GM21528 (cell line): Measurements from ENCODE around the gene CYTH4.
"Not testable (repeated sequence)": the region's sequence is repeated elsewhere in the genome, so short reads cannot be mapped to it uniquely, and the experiment has no call there.

Experiments
- ATAC-seq: cut with Tn5 transposase; IDR thresholded peaks from one replicate; pipeline ENCODE4 v1.9.1; 2021; ENCODE audit warnings: mild to moderate bottlenecking, moderate library complexity; ENCODE audit not compliant: unreplicated experiment, low FRiP score

The CYTH4 gene

DNA sequence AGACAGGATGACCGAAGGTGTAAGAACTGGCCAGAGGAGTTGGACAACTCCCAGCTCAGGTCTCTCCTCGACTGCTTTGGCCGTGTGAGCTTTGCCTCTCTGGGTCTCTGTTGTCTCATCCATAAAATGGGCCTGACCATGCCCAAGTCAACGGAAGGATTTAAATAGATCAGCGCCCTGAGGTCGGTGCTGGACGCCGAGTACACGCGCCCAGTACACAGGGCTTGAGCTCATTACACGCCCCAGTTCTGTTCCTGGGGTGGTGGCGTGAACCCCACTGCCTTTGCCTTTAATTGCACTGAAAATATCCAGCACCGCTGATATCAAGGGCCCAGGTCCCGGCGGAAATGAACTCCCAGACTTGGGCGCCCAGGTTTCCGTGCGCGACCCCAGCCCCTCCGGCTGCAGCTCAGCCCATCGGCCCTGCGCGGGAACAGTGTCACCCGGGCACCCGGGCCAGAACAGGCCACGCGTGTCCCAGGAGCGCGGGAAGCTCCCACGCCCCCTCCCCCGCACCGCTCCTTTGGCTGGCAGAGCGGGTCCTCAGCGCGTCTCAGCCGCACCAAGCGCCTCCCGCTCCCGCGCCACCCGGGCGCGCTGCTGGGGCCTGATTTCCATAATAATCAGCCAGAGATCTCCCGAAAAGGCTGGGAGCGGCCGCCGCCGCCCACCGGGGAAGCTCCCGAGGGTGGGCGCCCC is 42.2 kb downstream of the CYTH4 start:
- ATAC-seq = no peak

DNA sequence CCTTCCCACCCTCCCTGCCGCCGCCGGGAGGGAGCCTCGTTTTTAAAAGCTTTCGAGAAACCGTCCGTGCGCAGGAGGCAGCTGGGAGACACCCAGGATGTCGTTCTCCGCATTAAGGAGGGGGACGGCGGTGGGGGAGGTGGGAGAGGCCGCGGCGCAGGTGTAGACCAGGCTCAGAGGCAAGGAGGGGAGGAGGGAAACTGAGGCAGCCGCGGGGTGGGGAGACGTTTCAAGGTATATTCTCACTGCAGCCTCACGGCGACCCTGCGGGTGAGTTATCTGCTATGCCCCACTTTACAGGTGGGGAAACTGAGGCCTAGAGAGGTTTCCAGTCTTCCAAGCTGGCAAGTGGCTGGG is 42.7 kb downstream of the CYTH4 start:
- no peak for ATAC-seq

DNA sequence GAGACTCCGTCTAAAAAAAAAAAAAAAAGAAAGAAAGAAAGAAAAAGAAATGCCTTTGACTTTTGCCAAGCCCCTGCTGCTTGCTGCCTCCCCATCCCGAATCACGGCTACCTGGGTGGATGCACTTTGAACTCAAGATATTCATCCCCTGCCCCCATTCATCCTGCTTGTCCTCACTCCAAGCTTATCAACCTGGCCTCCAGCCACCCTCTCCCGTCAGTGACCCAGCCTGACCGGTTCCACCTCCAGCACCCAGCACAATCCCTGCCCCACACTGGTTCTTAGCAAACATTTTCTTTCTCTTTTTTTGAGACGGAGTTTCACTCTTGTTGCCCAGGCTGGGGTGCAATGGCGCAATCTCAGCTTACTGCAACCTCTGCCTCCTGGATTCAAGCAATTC is 44.4 kb downstream of the CYTH4 start:
- no peak for ATAC-seq

DNA sequence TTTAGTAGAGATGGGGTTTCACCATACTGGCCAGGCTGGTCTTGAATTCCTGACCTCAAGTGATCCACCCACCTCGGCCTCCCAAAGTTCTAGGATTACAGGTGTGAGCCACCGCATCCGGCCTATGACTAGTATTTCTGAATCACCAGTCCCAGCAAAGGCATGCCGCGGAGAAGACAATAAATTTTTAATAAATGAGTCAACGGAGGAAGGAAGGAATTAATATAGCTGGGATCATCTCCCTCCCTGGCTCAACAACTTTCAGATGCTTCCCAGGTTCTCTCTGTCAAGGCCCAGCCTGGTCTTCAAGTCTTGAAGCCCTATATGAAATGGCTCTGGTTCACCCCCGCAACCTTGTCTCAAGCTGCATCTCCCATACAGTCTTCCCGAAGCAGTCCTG is 45.7 kb downstream of the CYTH4 start:
- no peak for ATAC-seq

DNA sequence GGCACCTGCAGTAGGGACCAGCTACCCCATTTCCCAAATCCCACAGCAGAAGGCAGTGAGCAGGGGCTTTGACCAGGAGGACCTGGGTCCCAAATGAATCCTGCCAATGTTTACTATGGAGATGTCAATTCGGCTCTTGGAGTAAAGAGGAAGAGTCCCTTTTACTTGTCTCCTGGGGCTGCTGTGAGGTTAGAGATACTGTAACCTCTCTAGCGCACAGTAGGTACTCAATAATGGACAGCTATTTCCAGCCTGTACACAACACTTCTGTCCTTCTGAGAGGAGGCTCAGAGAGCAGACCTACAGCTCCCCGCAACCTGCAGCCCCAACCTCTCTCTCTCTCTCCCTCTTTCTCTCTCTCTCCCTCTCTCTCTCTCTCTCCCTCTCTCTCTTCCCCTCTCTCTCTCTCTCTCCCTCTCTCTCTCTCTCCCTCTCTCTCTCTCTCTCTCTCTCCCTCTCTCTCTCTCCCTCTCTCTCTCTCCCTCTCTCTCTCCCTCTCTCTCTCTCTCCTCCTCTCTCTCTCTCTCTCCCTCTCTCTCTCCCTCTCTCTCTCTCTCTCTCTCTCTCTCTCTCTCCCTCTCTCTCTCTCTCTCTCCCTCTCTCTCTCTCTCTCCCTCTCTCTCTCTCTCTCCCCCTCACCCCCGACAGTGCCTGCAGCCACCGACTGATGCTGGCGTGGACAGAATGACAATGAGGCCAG is 46.4 kb downstream of the CYTH4 start:
- ATAC-seq = not testable (repeated sequence)

DNA sequence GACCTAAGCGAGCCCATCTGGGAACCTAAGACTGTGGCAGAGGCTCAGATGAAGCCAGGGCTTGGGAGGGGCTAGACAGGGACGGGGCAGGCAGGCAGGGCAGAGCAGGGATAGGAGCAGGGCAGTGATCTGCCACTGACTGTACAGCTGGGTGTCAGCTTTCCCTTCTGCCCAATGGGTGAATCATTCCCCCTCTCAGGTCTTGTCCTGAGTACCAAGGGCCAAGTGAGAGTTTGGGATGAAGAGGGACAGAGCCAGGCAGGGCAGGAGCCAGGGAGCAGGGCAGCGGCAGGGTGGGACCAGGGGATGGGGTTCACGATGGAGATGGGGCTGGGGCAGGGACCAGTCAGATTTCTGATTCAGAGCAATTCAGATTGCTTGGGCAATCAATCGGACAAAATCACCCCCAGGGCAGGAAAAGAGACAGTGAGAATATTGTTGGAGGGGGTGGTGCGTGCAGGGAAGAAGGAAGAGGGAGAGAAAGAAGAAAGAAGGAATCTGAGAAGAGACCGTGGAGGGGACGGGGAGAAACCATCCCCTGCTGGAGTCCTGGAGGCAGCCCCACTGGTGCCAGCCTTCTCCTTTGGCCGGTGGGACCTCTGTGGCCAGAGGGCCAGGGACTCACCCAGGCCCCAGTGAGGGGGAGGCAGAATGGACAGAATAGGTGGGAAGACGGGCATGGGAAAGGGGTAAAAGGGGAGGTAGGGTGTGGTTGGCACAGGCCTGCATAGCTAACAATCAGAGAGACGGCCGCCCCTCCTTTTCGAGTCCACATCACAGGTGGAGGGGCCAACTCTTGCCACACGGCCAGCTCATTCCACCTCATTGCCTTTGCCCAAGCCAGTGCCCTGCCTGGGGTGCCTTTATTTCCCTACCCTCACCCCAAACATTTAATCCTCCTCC is 47.2 kb downstream of the CYTH4 start:
- ATAC-seq = no peak

DNA sequence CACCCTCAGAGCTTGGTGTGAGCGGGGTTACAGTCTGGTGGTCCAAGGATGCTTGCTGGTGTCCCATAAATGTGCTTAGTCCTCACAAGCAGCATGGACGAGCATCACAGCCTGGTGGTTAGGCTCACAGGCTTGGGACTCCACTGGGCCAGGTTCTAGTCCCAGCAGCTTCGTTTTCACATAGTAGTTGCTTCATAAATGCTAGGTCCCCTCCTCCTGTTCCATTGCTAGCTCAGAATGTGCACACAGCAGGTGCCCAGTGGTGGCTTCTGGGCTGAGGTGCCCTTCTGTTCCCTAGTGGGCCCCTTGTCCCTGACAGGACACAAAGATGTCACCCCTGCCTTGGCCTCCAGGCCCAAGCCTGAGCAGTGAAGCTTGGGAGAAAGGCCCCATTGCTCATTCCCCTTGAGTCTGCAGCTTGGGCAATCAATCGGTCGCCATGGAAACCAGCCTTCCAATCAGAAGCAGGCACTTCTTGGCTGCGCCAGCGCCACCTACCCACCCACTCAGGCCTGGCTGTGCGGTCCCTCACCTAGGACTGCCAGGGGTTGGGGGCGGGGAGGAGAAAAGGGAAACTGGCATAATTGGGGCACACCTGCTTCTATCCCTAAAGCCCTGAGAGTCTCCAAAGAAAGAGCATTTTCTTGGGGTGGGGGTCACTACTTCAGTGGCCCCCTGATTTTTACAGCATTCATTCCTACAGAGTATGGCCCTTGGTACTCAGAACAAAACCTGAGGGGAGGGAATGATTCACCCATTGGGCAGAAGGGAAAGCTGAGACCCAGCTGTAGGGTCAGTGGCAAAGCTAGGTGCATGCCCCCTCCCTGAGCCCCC is 48.1 kb downstream of the CYTH4 start:
- ATAC-seq = no peak

DNA sequence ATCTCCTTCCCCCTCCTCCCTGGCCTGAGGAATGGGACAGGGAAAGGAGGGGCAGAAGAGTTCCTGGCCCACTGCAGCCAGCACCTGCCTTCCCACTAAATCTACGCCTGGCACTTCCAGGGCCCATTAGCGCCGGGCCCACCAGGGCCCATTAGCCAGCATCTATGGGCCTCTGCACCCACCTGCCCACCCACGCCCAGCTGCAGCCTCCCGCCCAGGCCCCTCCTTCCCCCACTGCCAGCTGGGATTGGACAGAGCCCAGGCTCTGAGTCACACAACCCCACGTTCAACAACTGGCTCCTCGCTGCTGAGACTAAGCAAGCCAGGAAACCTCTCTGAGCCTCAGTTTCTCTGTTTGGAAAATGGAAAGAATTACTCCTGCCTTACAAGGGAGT is 48.7 kb downstream of the CYTH4 start:
- no peak for ATAC-seq

DNA sequence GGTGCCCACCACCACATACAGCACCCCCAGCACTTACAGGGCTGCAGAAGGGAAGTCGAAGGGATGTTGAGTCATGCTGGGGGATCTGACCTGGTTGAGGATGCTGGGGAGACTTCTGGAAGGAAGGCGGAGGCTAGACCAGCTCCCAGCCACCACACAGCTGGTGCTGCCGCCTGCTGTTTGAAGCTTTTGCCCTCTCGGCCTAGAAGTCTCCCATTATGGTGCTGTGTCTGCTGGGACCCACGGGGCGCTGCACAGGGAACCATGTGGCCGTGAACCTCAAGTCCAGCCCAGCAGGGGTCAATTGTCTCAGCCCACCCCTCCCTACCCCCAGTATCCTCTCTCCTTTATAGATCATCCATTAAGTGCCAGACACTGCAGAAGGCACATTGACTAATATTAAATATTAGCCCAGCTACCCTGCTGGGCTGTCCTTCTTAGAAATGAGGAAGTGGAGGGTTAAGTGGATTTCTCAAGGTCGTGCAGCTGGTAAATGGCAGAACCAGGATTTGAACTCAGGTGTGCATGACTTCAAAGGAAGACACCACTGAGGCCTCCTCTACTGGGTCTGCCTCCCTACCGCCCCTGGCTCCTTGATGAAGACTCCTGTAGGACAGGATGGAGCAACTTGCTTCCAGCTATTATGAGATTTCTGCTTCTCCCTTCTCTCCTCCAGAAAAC is 49.7 kb downstream of the CYTH4 start:
- ATAC-seq = no peak

DNA sequence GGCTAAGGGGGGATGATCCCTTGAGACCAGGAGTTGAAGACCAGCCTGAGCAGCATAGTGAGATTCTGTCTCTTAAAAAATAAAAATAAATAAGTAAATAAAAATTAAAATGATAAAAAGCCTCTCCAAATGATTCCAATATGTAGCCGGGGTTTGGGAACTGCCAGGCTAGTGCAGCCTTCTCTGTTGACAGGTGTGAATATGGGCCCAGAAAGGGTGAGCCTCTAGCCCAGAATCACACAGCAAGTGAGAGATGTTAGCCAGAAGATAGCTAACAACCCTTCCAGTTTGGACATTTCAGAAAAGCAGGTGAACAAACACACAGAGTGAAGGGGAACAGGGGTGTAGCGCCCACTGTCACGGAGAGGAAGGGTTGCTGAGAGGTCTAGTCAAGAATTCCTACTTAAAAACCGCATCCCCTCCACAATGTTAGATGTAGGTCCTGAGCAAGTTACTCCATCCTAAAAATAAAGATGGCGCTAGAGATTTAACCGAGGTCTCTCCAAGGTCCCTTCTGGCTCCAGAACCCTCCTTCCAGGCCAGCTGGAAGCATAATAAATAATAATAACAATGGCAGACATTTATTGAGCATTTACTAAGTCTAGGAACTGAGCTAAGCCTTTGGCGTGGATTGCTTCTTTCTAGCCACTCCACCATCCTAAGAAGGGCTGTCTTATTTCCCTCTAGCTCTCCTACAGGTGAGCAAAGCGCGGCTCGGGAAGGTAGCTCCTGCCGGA is 51.6 kb downstream of the CYTH4 start:
- no peak for ATAC-seq

DNA sequence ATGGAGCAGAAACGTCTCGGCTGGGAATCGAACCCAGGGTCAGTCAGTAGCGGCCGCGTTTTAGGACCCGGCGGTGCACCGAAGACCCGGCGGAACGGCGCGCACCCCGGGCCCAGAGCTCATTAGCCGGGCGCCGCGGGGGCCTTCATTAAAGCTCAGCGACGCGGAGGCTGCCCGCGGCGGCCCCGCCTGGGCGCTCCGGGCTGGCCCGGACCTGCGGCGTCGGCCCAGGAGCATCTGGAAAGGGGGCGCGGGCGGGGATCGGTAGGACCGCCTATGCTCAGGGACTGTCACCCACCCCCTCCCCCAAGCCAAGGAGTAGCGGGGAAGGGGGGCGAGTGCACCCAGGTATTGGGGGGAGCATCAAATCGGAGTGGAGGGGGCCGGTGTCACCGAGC is 52.2 kb downstream of the CYTH4 start:
- ATAC-seq = no peak

DNA sequence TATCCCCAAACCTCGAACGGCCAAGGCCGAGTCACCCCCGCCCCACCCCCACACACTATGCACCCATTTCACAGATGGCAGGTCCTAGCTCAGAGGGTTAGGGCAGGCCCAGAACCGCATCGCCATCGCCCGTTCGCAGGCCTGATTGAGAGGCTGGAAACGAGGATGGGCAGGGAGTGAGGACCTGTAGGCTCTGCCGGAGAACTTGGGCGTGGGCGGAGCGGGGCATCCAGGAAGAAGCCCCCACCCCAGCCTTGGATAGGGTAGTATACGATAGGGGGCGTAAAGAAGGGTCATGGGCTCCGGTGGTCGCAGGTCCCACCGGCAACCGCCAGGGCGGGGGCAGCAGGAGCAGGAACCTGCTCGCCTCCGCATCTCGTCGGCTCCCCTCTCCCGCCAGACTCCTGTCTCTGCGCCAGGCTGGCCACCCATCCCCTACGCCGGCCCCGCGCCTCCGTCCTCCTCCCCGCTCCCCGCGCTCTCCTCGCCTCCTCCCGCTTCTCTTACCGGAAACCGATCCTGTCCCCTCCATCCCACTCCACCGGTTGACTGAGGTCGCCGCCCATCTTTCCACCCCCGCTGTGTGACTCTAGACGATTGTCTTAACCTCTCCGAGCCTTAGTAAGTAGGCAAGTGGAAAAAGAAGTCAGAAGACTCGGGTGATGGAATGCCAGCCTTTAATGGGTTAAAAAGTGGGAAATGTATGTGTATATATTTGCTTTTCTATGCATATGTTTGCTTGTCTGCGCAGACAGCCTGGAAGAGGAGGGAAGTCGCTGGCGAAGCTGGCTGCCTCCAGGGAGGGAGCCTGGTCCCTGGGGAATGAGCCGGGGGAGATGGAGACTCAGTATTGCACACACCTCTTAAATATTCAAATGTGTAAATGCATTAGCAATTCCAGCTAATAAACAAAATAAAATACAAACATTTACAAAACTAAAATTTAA is 52.8 kb downstream of the CYTH4 start:
- no peak for ATAC-seq

DNA sequence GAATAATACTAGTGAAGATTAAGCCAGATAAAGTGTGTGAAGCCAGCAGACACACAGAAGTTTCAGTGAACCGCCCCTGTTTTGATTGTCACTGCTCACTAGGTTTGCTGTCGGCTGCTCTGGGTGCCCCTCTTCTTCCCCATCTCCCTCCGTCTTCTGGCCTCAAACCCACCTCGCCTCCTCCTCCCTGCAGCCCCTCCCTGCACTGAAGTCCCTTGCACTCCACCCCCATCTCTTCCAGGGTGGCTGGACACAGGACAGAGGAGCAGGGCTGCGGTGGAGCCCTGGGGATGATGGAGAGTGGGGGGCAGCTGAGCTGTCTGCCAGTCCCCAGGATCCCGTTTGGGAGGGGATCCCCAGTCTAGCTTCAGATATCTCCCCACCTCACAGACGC is 53.5 kb downstream of the CYTH4 start:
- no peak for ATAC-seq

DNA sequence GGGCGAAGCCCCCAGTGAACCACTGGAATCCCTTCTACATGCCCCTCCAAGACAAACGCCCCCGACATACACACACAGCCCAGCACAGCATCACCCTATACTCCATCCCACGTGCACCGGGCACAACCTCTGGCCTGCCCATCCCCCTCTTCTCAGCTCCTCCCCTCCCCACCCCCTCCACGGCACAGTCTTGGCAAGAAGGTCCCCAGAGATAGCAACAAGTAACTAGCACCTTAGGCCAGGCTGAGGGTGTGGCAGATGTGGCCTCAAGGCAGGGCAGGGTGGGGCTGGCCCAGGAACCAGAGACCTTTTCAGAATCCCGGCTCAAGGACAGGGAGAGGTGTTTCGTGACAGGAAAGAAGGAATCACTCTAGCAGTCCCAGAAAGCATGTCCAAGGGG is 54.3 kb downstream of the CYTH4 start:
- no peak for ATAC-seq

DNA sequence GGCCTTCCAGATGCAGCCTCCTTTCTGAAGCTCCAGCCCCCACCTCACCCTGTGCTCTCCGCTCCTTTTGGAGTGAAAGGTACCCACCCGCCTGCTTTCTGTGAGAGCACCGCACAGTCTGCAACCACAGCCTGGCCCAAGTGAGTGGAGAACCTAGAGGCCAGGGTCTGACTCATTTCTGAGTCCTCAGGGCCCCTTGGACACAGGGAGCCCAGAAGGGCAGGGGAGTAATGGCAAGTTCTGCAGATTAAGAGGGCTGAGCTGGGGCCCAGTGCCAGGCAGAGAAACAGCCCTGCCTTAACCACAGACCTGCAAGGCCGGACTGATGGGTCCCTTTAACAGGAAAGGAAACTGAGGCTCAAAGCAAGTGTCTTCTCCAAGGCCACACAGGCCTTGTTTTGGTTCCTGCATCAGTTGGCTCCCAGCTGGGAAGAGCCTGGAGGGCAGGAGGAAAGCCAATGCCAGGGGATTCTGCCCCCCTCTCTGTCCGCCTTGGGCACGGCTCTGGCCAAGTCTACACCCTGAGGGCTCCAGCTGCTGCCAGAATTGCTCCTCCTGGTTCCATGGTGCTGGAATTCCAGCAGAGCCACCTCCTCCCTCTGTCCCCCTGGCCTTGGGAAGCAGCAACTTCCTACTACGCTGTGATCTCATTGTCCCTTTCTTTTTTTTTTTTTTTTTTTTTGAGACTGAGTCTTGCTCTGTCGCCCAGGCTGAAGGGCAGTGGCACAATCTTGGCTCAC is 55.1 kb downstream of the CYTH4 start:
- no peak for ATAC-seq

DNA sequence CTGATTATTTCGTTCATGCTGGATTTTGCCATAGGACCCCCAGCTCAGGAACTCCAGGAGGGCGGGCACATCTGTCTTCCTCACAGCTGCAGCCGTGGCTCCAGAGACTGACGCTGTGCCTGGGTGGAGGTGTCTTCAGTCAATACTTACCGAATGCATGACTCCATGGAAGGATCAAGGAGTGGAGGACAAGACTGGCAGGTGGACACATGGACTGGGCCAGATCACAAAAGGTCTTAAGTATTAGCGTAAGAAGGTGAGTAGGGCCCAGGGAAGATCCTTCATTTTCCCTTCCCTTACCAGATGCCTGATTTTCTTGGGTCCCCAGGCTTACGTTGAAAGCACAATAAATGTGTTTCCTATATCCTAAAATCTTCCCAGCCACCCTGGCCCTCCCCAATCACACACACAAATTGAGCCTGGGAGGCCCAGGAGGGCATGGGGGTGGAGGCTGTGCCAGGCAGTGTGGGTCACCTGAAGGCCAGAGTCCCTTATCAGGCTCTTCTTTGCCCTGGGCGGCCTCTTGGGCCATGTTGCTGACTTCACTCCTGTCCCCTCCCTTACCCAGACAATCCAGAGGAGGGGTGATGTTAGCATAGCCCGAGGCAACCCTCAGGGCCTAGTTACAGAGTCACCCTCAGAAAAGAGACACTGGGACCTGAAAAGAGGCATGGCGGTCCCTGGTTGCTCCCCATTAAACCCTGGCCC is 56.4 kb downstream of the CYTH4 start:
- ATAC-seq = no peak
